Caco-2 (cell line): ENCODE results near the gene RNGTT. TPM values are rescaled to one million over a fixed set of nuclear protein-coding genes. Genes with fewer than 3 reads are reported as not detected.

Experiments used
- BruUV-seq: library from RNA; stranded (reverse); fragments of 400-500 nt; replicated peaks from 2 replicates; lab custom pipeline; 2021; lab: Mats Ljungman, UMichigan
- CTCF ChIA-PET: fragments of 300-600 bp; sonication (Branson Sonifier 250); formaldehyde crosslinking; loops from one replicate; lab custom pipeline; 2022; ENCODE audit warnings: antibody characterized with exemption; lab: Charles Lee
- POLR2A ChIA-PET: fragments of 300-600 bp; sonication (Branson Sonifier 250); formaldehyde crosslinking; loops from one replicate; lab custom pipeline; 2022; ENCODE audit warnings: antibody characterized with exemption; lab: Charles Lee
- DNase-seq, 2 experiments: peaks; one replicate each; pipeline versions ENCODE4 v3.0.0 to v3.0.0-alpha.2; 2020 to 2022
- H3K27me3 ChIP-seq: replicated peaks from 2 replicates; pipeline ENCODE4 v1.6.0; 2011; ENCODE audit warnings: low read length; ENCODE audit not compliant: control insufficient read depth, insufficient read depth
- H3K36me3 ChIP-seq: 2 replicates; pipeline ENCODE4 v1.5.1; 2011; ENCODE audit warnings: low read length; ENCODE audit not compliant: control insufficient read depth, insufficient read depth
- H3K4me1 ChIP-seq: fragments of 250-450 bp; sonication (Bioruptor Pico); 2 replicates; pipeline ENCODE4 v1.5.1; 2020; ENCODE audit warnings: mild to moderate bottlenecking
- H3K4me3 ChIP-seq: 2 replicates; pipeline ENCODE4 v1.5.1; 2011; ENCODE audit warnings: low read depth, mild to moderate bottlenecking, control low read depth, low read length
- H3K9me3 ChIP-seq: fragments of 250-450 bp; sonication (Bioruptor Pico); 2 replicates; pipeline ENCODE4 v1.5.1; 2020; ENCODE audit warnings: mild to moderate bottlenecking, moderate library complexity
- H3K27ac Mint-ChIP-seq: one replicate; pipeline ENCODE4 v1.8.0; 2022; ENCODE audit warnings: mixed read lengths; ENCODE audit not compliant: unreplicated experiment
- H3K27me3 Mint-ChIP-seq: one replicate; pipeline ENCODE4 v1.8.0; 2022; ENCODE audit warnings: mixed read lengths; ENCODE audit not compliant: insufficient read depth, unreplicated experiment
- H3K36me3 Mint-ChIP-seq: one replicate; pipeline ENCODE4 v1.8.0; 2022; ENCODE audit warnings: mild to moderate bottlenecking, mixed read lengths; ENCODE audit not compliant: insufficient read depth, unreplicated experiment
- H3K4me1 Mint-ChIP-seq: one replicate; pipeline ENCODE4 v1.8.0; 2022; ENCODE audit warnings: low read depth, mixed read lengths; ENCODE audit not compliant: unreplicated experiment
- H3K4me3 Mint-ChIP-seq: one replicate; pipeline ENCODE4 v1.8.0; 2022; ENCODE audit warnings: mild to moderate bottlenecking, moderate library complexity, mixed read lengths; ENCODE audit not compliant: unreplicated experiment
- H3K9me3 Mint-ChIP-seq: one replicate; pipeline ENCODE4 v1.8.0; 2022; ENCODE audit warnings: mixed read lengths; ENCODE audit not compliant: unreplicated experiment
- intact Hi-C: fragments of 100-400 bp; cut with micrococcal nuclease; formaldehyde crosslinking; loops from one replicate; pipeline ENCODE4 v1.10.0; 2022; ENCODE audit not compliant: unreplicated experiment
- total RNA-seq: library from RNA; stranded (reverse); gene quantifications from 2 replicates; pipeline ENCODE4 v1.2.3, GENCODE V29; 2022
- TF ChIP-seq, protein P1 (sequence below), 2 experiments: fragments of 200-600 bp in 1 of 2; IDR thresholded peaks; 1 replicate in 1 of 2; 2 replicates in 1 of 2; pipeline versions ENCODE4 v1.5.1 to v1.8.0; 2011 to 2022; ENCODE audit warnings: antibody characterized with exemption in 1 of 2, control low read depth in 1 of 2, inconsistent platforms in 1 of 2, low read depth in 1 of 2, low read length in 1 of 2, mild to moderate bottlenecking in 1 of 2, moderate library complexity in 1 of 2; ENCODE audit not compliant: insufficient read depth in 1 of 2, severe bottlenecking in 1 of 2, unreplicated experiment in 1 of 2

RNGTT gene
- total RNA-seq, 1 experiment from 2014 or later, result 17.7 TPM

DNA sequence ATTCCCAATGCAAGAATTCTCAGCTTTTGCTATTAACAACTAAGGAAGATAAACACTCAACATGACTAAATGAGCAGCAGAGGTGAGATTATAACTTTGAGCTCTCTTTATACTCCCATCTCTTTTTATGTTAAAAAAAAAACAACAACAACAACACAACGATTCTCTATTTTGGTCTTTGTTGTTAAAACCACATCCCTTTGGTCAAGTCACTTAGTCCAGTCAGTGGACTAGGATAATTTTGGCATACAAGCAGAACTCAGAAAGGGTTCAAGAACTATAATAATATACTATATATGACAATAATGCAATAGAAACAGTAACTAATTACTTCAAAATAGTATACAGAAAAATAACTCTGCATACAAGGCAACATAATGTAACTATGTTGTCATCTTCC lies 312.4 kb downstream of the RNGTT start:
- no peaks in the 10 kb centered on the region for H3K9me3 Mint-ChIP-seq
- TF ChIP-seq, protein P1, sequence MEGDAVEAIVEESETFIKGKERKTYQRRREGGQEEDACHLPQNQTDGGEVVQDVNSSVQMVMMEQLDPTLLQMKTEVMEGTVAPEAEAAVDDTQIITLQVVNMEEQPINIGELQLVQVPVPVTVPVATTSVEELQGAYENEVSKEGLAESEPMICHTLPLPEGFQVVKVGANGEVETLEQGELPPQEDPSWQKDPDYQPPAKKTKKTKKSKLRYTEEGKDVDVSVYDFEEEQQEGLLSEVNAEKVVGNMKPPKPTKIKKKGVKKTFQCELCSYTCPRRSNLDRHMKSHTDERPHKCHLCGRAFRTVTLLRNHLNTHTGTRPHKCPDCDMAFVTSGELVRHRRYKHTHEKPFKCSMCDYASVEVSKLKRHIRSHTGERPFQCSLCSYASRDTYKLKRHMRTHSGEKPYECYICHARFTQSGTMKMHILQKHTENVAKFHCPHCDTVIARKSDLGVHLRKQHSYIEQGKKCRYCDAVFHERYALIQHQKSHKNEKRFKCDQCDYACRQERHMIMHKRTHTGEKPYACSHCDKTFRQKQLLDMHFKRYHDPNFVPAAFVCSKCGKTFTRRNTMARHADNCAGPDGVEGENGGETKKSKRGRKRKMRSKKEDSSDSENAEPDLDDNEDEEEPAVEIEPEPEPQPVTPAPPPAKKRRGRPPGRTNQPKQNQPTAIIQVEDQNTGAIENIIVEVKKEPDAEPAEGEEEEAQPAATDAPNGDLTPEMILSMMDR (IDR thresholded peaks at IDR 0.05; ENCODE audit: insufficient read depth in 1 of 2, low read depth in 1 of 2, low read length in 1 of 2, severe bottlenecking in 1 of 2, unreplicated experiment in 1 of 2), result no peak
- no peak overlapping the region for H3K4me3 ChIP-seq
- H3K9me3 ChIP-seq, result no peaks in the 10 kb centered on the region
- no peak for DNase-seq
- intact Hi-C loops, result no loop called here
- ChIA-PET POLR2A (no interaction called here), CTCF (no interaction called here)
- H3K27ac Mint-ChIP-seq, result no peak overlapping the region
- H3K4me1 ChIP-seq, result no peaks in the 10 kb centered on the region
- no peaks in the 10 kb centered on the region for H3K4me1 Mint-ChIP-seq
- H3K36me3 ChIP-seq, result no peaks in the 10 kb centered on the region
- no peaks in the 10 kb centered on the region for H3K27me3 Mint-ChIP-seq
- H3K4me3 Mint-ChIP-seq, result no peak overlapping the region
- no peaks in the 10 kb centered on the region for H3K27me3 ChIP-seq
- H3K36me3 Mint-ChIP-seq, result no peaks in the 10 kb centered on the region
- no TSS peak for BruUV-seq

DNA sequence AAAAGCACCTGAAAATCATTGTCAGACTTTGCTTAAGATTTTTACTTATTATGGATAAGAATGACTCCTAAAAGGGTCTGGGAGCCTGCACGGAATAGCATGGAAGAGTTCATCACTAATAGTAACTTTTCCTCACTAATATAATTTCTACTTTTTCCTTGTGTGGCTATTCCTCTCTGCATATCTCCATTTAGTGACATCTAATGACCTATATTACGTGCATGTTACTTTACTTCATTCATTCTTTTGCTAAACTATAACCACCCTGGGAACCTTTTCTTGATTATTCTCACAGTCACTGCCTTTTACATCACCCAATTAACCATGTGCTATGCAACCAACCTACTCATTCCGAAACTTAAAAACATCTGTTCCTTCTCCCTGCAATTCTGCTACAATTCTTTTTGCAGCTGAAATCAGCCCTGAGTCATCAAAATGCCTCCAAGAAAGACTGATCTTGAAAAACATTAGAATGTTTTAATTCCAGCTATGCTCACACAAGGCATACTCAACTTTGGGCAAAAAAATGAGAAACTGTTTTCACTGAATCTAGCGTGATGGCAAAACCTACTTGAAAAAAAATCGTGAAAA lies 313.3 kb downstream of the RNGTT start:
- CTCF ChIA-PET, result no interaction called here
- no TSS peak for BruUV-seq

DNA sequence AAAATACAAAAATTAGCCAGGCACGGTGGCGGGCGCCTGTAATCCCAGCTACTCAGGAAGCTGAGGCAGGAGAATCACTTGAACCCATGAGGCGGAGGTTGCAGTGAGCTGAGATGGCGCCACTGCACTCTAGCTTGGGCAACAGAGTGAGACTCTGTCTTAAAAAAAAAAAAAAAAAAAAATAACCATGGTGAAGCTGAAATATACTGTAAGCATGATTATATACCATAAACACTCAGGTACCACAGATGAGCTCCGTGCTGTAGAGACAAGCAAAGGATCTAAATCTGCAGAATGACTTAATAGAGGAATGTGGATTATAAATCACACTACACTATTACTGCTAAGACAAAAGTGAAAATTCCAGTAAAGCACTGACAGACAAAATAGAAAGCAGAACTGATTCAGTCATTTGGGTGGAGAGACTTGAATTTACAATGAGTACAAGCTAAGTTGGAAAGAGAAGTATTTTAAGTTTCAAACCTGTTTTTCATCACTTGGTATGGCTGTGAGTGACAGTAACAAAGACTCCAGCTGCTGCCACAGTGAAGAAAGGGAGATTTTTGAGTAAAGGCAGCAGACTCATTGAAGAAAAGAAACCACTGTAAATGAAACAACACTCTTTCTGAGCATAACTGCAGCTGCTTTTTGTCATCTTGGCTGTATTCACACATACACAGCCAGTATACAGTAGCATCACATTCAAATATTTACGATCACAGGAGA lies 322.1 kb downstream of the RNGTT start:
- Mint-ChIP-seq H3K4me3 (no peak overlapping the region), H3K27me3 (no peaks in the 10 kb centered on the region), H3K4me1 (no peaks in the 10 kb centered on the region), H3K9me3 (no peaks in the 10 kb centered on the region), H3K27ac (no peak overlapping the region), H3K36me3 (no peaks in the 10 kb centered on the region)
- ChIA-PET POLR2A (no interaction called here), CTCF (no interaction called here)
- Histone ChIP-seq H3K4me3 (no peak overlapping the region), H3K27me3 (no peaks in the 10 kb centered on the region), H3K4me1 (no peaks in the 10 kb centered on the region), H3K36me3 (no peaks in the 10 kb centered on the region), H3K9me3 (no peaks in the 10 kb centered on the region)
- BruUV-seq, result no TSS peak
- intact Hi-C loops, result no loop called here
- TF ChIP-seq, protein P1 (IDR thresholded peaks at IDR 0.05; ENCODE audit: insufficient read depth in 1 of 2, low read depth in 1 of 2, low read length in 1 of 2, severe bottlenecking in 1 of 2, unreplicated experiment in 1 of 2), result no peak
- DNase-seq, result no peak

More for the DNA sequence above, 313.3 kb downstream of the RNGTT start:
- no peak for DNase-seq
- Mint-ChIP-seq H3K9me3 (no peaks in the 10 kb centered on the region), H3K27ac (no peak overlapping the region), H3K4me1 (no peaks in the 10 kb centered on the region), H3K36me3 (no peaks in the 10 kb centered on the region), H3K4me3 (no peak overlapping the region), H3K27me3 (no peaks in the 10 kb centered on the region)
- H3K4me3 ChIP-seq, result no peak overlapping the region
- no peaks in the 10 kb centered on the region for H3K4me1 ChIP-seq
- intact Hi-C loops, result no loop called here
- TF ChIP-seq, protein P1 (IDR thresholded peaks at IDR 0.05; ENCODE audit: insufficient read depth in 1 of 2, low read depth in 1 of 2, low read length in 1 of 2, severe bottlenecking in 1 of 2, unreplicated experiment in 1 of 2), result no peak
- POLR2A ChIA-PET, result no interaction called here
- H3K9me3 ChIP-seq, result no peaks in the 10 kb centered on the region
- no peaks in the 10 kb centered on the region for H3K36me3 ChIP-seq
- H3K27me3 ChIP-seq, result no peaks in the 10 kb centered on the region
